SK-N-SH treated with all-trans-retinoic acid at 6 μM for 48 hours (cell line): Measurements from ENCODE around the gene PBX1.

ENCODE experiments used
- ATAC-seq: fragments of 200-7000 bp; cut with Tn5 transposase; 3 replicates; pipeline ENCODE4 v1.9.1; 2020; ENCODE audit warnings: mild to moderate bottlenecking, moderate library complexity
- ARNTL ChIP-seq: fragments of 450-650 bp; formaldehyde crosslinking; IDR thresholded peaks from 2 replicates; pipeline ENCODE4 v1.5.0; 2020; ENCODE audit warnings: low read depth, mild to moderate bottlenecking, moderate library complexity, borderline replicate concordance
- BACH2 ChIP-seq: fragments of 250-450 bp; sonication (Bioruptor Pico); IDR thresholded peaks from 2 replicates; pipeline ENCODE4 v1.9.0; 2021; ENCODE audit warnings: mild to moderate bottlenecking, borderline replicate concordance
- CREB5 ChIP-seq: fragments of 250-450 bp; sonication (Bioruptor Pico); IDR thresholded peaks from 2 replicates; pipeline ENCODE4 v1.5.1; 2020; ENCODE audit warnings: low read depth, mild to moderate bottlenecking, moderate library complexity
- CSRNP3 ChIP-seq: fragments of 250-450 bp; sonication (Bioruptor Pico); IDR thresholded peaks from 2 replicates; pipeline ENCODE4 v1.5.1; 2021; ENCODE audit warnings: mild to moderate bottlenecking, moderate library complexity
- ESRRG ChIP-seq: fragments of 250-450 bp; sonication (Bioruptor Pico); IDR thresholded peaks from 2 replicates; pipeline ENCODE4 v1.6.1; 2021; ENCODE audit warnings: mild to moderate bottlenecking
- GLIS3 ChIP-seq: fragments of 250-450 bp; sonication (Bioruptor Pico); IDR thresholded peaks from 2 replicates; pipeline ENCODE4 v1.5.0; 2020; ENCODE audit warnings: mild to moderate bottlenecking, moderate library complexity
- ISL1 ChIP-seq: fragments of 250-450 bp; sonication (Bioruptor Pico); IDR thresholded peaks from 2 replicates; pipeline ENCODE4 v2.1.2; 2022; ENCODE audit warnings: mild to moderate bottlenecking, moderate library complexity
- OSR1 ChIP-seq: fragments of 250-450 bp; sonication (Bioruptor Pico); IDR thresholded peaks from 2 replicates; pipeline ENCODE4 v1.8.0; 2022; ENCODE audit warnings: moderate library complexity, mild to moderate bottlenecking, inconsistent platforms
- PATZ1 ChIP-seq: fragments of 250-450 bp; sonication (Bioruptor Pico); IDR thresholded peaks from 2 replicates; pipeline ENCODE4 v1.8.0; 2020; ENCODE audit warnings: mild to moderate bottlenecking, moderate library complexity, borderline replicate concordance
- POU6F1 ChIP-seq: fragments of 250-450 bp; sonication (Bioruptor Pico); IDR thresholded peaks from 2 replicates; pipeline ENCODE4 v1.8.0; 2021; ENCODE audit warnings: low read depth, mild to moderate bottlenecking, moderate library complexity, borderline replicate concordance
- PPARA ChIP-seq: fragments of 250-450 bp; sonication (Bioruptor Pico); IDR thresholded peaks from 2 replicates; pipeline ENCODE4 v1.5.0; 2020; ENCODE audit warnings: mild to moderate bottlenecking, borderline replicate concordance
- RARB ChIP-seq: fragments of 250-450 bp; sonication (Bioruptor Pico); IDR thresholded peaks from 2 replicates; pipeline ENCODE4 v1.8.0; 2021; ENCODE audit warnings: mild to moderate bottlenecking, moderate library complexity
- SNAI2 ChIP-seq: fragments of 250-450 bp; sonication (Bioruptor Pico); IDR thresholded peaks from 2 replicates; pipeline ENCODE4 v1.5.0; 2020; ENCODE audit warnings: mild to moderate bottlenecking, moderate library complexity
- TCF4 ChIP-seq: fragments of 250-450 bp; sonication (Bioruptor Pico); IDR thresholded peaks from 2 replicates; pipeline ENCODE4 v1.8.0; 2021; ENCODE audit warnings: mild to moderate bottlenecking, moderate library complexity, borderline replicate concordance
- TOX ChIP-seq: fragments of 250-450 bp; sonication (Bioruptor Pico); IDR thresholded peaks from 2 replicates; pipeline ENCODE4 v1.8.0; 2021; ENCODE audit warnings: mild to moderate bottlenecking, moderate library complexity, borderline replicate concordance
- TSHZ2 ChIP-seq: fragments of 250-450 bp; sonication (Bioruptor Pico); IDR thresholded peaks from 2 replicates; pipeline ENCODE4 v1.5.0; 2020; ENCODE audit warnings: mild to moderate bottlenecking, moderate library complexity
- ZC3H10 ChIP-seq: fragments of 250-450 bp; sonication (Bioruptor Pico); IDR thresholded peaks from 2 replicates; pipeline ENCODE4 v1.5.1; 2021; ENCODE audit warnings: mild to moderate bottlenecking, moderate library complexity
- ZFP3 ChIP-seq: fragments of 250-450 bp; sonication (Bioruptor Pico); IDR thresholded peaks from 2 replicates; pipeline ENCODE4 v1.5.0; 2020; ENCODE audit warnings: mild to moderate bottlenecking, moderate library complexity
- ZFP30 ChIP-seq: fragments of 450-650 bp; formaldehyde crosslinking; IDR thresholded peaks from 2 replicates; pipeline ENCODE4 v1.5.0; 2022; ENCODE audit warnings: mild to moderate bottlenecking, moderate library complexity
- ZNF565 ChIP-seq: fragments of 450-650 bp; formaldehyde crosslinking; conservative IDR thresholded peaks from 2 replicates; pipeline ENCODE4 v1.5.0; 2020; ENCODE audit warnings: low read depth, mild to moderate bottlenecking, moderate library complexity
- ZNF70 ChIP-seq: fragments of 450-650 bp; formaldehyde crosslinking; IDR thresholded peaks from 2 replicates; pipeline ENCODE4 v1.5.0; 2020; ENCODE audit warnings: mild to moderate bottlenecking, moderate library complexity
- ZNF8 ChIP-seq: fragments of 450-650 bp; formaldehyde crosslinking; IDR thresholded peaks from 2 replicates; pipeline ENCODE4 v1.5.0; 2020; ENCODE audit warnings: mild to moderate bottlenecking, moderate library complexity

The PBX1 gene

GRCh38 chr1:164891615-164892014 is 332.6 kb downstream of the PBX1 start:
- no peak for TF ChIP-seq POU6F1
- no peak for TF ChIP-seq ESRRG
- no peak for TF ChIP-seq RARB (CRISPR knock-in tag)
- TF ChIP-seq CSRNP3 (CRISPR knock-in tag), result no peak
- no peak for TF ChIP-seq SNAI2 (CRISPR knock-in tag)
- no peak for TF ChIP-seq ISL1 (CRISPR knock-in tag)
- TF ChIP-seq ARNTL, result no peak
- TF ChIP-seq OSR1 (CRISPR knock-in tag), result no peak
- no peak for TF ChIP-seq ZNF565 (CRISPR knock-in tag)
- TF ChIP-seq TCF4 (CRISPR knock-in tag), result no peak
- no peak for TF ChIP-seq TOX (CRISPR knock-in tag)
- no peak for TF ChIP-seq CREB5 (CRISPR knock-in tag)
- no peak for ATAC-seq

GRCh38 chr1:164895026-164895912 is 336.3 kb downstream of the PBX1 start:
- TF ChIP-seq PATZ1 (CRISPR knock-in tag) (no peak), ZFP3 (CRISPR knock-in tag) (no peak), ISL1 (CRISPR knock-in tag) (no peak), TSHZ2 (CRISPR knock-in tag) (no peak), ZNF70 (CRISPR knock-in tag) (no peak), ZFP30 (CRISPR knock-in tag) (no peak), GLIS3 (no peak), ARNTL (no peak), OSR1 (CRISPR knock-in tag) (no peak), ZNF565 (CRISPR knock-in tag) (no peak), ESRRG (no peak), PPARA (no peak), CREB5 (CRISPR knock-in tag) (no peak), CSRNP3 (CRISPR knock-in tag) (no peak), SNAI2 (CRISPR knock-in tag) (no peak), BACH2 (no peak), RARB (CRISPR knock-in tag) (no peak), ZNF8 (CRISPR knock-in tag) (no peak), ZC3H10 (no peak)
- ATAC-seq, result no peak
